GM21619 (cell line): Measurements from ENCODE around the gene NSMF.
A peak's percentile ranks its signal among the peaks of the same experiment; 100 is the strongest.

Experiments used
- ATAC-seq: cut with Tn5 transposase; IDR thresholded peaks from one replicate; pipeline ENCODE4 v1.9.1; 2021; ENCODE audit not compliant: unreplicated experiment

NSMF gene

DNA sequence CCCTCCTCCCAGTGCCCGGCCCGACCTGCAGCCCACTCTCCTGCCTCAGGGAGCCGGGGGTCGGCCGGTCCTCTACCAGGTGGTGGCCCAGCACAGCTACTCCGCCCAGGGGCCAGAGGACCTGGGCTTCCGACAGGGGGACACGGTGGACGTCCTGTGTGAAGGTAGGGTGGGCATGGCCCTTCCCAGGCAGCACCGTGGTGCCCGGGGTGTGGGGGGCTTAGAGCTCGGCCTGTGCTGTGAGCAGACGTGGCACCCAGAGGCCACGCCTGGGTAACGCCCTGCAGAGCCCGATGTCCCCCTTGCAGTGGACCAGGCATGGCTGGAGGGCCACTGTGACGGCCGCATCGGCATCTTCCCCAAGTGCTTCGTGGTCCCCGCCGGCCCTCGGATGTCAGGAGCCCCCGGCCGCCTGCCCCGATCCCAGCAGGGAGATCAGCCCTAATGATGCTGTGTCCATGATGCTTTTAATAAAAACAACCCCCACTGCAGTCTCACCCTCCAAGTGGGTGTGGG, 25.2 kb downstream of the NSMF start:
- no peak for ATAC-seq

DNA sequence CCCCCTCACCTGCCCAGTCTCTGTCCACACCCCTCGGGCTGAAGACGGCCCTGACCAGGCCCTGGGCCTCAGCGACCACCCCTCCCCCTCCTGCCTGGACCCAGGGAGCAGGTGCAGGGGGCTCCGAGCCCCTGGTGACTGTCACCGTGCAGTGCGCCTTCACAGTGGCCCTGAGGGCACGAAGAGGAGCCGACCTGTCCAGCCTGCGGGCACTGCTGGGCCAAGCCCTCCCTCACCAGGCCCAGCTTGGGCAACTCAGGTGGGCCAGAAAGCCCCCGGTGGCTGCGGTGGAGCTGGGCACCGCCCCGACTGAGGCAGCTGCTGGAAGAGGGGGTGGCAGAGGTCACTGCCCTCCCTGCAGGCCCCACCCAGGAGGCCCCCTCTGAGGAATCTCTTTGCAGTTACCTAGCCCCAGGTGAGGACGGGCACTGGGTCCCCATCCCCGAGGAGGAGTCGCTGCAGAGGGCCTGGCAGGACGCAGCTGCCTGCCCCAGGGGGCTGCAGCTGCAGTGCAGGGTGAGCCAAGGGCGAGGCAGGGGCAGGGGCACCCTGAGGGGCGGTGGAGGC, 25.7 kb downstream of the NSMF start:
- no peak for ATAC-seq

- no peak for ATAC-seq
These were observed 26.3 kb downstream of the NSMF start for GRCh38 chr9:137432687-137433348.

DNA sequence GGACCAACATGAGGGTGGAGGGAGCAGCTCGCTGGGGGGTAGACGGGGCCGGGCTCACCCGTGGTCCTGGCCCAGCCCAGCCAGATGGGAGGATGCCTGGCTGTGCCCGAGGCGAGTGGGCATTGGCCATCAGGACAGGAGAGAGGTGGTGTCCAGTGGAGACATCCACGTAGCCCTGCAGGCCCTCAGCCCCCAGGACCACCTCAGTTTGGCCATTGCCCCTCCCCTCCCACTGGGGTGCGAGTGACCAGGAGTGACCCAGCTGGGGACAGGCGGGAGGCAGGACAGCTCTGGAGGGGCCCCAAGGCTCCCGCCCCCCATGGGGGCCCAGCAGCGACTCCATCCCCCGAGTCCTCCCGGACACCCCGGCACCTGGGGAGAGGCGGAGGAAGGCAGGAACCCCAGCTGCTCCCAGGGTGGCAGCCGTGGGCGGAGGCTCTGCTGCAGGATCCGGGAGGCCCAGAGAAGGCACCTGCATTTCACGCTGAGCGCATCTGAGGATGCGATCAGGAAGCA, 27.7 kb downstream of the NSMF start:
- no peak for ATAC-seq

DNA sequence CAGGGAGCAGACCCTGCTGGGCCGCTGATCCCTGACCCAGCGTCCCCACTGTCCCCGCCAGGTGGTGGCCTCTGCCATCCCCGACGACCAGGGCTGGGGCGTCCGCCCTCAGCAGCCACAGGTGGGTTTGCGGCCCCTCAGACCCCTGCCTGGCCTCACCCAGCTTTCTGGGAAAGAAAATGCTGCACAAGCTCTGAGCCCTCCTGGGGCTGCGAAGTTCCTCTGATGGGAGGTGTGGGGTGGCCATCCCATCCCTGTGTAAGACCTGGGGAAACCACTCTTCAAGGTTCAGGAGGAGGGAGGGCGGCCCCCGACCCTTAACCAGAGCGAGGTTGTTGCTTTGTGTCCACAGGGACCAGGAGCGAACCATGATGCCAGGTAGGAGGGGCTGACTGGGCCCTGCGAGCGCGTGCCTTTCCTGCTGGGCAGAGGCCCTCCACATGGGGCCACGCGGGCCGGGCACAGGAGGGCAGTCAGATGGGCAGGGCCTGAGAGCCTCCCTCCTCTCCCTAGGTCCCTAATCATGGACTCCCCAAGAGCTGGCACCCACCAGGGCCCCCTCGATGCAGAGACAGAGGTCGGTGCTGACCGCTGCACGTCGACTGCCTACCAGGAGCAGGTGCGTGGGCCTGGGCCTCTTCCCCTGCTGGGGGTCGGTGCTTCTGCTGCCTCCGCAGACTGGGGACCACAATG, 28.3 kb downstream of the NSMF start:
- no peak for ATAC-seq

DNA sequence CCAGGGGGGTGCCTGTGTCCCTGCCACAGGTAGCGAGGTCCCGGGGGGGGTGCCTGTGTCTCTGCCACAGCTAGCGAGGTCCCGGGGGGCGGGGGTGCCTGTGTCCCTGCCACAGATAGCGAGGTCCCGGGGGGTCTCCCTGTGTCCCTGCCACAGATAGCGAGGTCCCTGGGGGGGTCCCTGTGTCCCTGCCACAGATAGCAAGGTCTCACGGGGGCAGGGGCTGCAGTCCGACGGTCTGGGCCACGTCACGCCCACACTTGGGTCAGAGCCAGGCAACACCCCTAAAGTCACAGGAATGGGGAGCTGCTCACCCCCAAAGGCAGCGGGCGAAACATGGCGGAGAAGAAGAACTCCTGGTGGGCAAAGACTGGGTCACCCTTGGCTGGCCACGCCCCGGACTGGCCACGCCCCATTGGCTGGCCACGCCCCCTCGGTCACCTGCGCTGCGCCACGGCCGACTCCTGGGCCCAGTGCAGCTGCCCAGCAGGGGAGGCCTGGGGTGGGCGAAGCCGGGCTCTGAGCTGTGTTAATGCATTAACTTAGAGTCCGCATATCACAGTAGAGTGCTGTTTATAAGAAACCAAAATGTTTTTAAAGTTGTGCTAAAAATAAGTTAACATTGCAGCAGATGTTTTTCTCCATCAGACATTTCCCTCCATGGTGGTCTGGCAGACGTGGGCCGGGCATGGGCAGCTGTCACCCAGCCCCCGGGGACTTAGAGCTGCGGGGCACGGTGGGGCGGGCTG, 29.0 kb downstream of the NSMF start:
- ATAC-seq, result no peak

- no peak for ATAC-seq
These were observed 29.6 kb downstream of the NSMF start for GRCh38 chr9:137429546-137429890.

GRCh38 chr9:137428841-137429545, 30.1 kb downstream of the NSMF start:
- no peak for ATAC-seq

GRCh38 chr9:137428311-137428630, 30.9 kb downstream of the NSMF start:
- ATAC-seq, result no peak

DNA sequence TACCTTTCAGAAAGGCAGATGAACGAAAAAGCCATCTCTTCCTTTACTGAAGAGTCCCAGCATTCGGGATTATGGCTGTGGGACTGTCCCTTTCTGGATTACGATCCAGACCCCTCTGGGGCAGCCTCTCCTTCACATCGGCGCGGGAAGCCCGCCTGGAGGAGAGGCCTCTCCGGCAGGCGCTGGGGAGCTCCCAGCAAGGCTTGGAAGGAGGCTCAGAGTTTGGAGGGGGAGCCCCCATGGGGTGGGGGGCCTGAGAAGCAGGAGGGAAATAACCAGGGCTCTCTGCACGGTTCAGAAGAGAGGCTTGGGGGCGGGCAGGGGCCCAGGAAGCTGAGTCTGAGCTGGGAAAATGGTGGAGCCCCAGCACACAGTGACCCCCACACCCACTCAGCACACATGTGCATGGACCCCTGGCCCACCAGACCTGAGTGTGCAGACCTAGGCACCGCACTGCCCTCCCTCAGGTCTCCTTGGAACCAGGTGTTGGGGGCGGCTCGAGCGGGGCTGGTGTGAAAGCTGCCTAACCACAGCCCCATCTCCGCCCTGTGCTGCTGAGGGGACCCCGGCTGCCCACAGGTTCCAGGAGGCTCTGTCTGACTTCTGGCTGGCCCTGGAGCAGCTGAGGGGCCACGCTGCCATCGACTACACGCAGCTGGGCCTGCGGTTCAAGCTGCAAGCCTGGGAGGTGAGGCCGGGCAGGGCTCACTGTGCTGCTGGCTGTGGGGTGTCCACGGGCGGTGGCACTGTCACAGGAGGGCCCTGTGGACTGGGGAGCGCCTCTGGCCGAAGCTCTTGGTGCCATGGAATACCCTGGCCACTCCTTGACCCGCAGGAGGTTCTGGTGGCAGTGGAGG, 31.5 kb downstream of the NSMF start:
- no peak for ATAC-seq

GRCh38 chr9:137426018-137426681, 33.0 kb downstream of the NSMF start:
- no peak for ATAC-seq

GRCh38 chr9:137423514-137424291, 35.4 kb downstream of the NSMF start:
- ATAC-seq, result peak; percentile 16

DNA sequence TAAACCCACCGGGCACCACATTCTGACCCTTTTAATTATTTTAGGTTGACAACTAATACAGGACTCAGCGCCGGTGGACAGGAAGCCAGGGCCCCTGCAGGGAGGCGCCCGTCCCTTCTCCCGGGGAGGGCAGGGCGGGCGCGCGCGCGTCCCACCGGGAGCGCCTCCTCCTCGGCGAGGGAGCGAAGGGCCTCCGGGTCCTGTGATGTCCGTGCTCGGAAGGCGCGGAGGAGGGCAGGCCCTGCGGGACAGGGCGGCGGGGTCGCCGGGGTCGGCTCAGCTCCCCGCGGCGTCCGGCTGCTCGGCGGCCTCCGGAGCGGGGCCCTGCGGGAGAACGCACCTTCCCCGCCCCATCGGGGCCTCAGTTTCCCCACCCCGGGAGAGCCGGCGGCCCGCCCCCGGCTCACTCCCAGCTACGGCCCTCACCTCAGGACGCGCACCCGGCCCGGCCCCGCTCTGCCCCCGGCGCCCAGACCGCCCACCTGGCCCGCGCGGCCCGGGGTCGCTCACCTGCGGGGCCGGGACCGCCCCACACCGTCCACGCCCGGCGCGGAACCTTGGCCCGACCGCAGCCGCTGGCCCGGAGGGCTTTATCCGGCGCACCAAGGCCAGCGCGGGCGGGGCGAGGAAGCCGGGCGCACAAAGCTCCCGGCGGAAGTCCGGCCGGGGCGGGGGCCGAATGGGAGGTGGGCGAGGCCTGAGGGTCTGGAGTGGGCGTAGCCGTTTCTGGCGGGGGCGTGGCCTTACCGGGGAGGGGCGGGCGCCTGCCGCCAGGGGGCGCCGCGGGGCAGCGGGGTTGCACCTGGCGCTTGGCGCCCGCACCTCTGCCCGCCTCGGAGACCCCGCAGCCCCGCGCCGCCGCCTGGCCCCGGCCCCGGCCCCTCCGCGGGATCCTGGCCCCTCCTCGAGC, 36.3 kb downstream of the NSMF start, which contains the start of the genes EXD3 and NOXA1:
TSS of gene EXD3 (minus strand) at position 559 of the 910 bp plus-strand sequence. CDS start 27,805 bp downstream, outside the sequence.
TSS of gene NOXA1 (plus strand) at position 790 of the 910 bp plus-strand sequence. CDS start 137 bp downstream, outside the sequence.
- peak; percentile 71 for ATAC-seq

GRCh38 chr9:137421838-137422603, 37.1 kb downstream of the NSMF start:
- no peak for ATAC-seq

DNA sequence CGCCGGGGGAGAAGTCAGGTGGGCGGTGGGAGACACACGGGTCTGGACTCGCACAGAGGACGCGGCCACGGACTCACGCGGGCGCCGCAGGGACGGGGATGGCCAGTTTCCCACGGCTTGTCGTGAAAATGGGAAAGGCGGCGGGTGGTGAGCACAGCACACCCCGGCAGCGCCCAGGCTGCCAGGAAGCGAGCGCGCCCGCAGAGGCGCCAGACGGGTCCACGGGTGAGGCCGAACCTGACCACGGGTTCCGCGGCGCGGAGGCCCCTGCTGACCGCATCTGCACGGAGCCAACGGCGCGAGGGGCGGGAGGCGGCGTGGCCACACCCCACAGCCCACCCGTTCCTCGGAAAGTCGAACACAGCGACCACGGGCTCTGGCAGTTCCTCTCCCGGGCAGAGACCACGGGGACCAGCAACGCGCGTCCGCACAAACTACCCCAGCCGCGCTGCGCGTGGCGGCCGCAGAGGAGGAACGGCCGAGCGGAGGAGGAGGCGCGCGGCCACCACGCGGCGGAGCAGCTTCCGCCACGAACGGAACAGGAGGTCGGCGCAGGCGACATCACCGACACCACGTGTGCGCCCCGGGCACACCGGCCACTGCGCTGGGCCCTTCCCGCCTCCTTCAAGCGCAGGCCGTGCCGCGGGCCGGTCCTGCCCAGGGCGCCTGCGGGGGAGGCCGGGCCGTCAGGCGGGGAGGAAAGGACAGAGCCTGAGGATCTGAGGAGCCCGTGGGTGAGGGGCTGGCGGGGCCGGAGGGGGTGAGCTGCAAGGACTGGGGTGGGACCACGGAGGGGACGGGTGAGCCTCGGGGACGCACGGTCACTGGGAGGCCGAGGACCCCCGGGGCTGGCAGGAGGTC, 41.7 kb downstream of the NSMF start:
- ATAC-seq, result no peak
